ENCODE measurements around the gene BCAM.
"Not testable (repeated sequence)": the region's sequence is repeated elsewhere in the genome, so short reads cannot be mapped to it uniquely, and the experiment has no call there.

BCAM gene

DNA sequence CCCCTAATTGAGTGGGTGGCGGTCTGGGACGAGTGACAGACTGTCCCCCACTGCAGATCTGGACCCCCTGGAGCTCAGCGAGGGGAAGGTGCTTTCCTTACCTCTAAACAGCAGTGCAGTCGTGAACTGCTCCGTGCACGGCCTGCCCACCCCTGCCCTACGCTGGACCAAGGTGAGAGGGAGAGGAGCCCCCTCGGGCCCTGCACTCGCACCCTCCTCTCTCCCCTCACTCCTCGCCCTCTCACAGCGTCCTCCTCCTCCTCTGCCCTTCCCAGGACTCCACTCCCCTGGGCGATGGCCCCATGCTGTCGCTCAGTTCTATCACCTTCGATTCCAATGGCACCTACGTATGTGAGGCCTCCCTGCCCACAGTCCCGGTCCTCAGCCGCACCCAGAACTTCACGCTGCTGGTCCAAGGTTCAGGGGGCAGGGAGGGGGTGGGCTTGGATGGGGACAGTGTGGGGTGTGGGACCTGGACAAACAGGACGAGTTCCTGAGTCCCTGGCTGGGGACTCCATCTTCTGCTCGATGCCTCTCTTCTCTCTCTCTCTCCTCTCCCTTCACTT, 9.6 kb downstream of the BCAM start:
- no peak for DNase-seq

DNA sequence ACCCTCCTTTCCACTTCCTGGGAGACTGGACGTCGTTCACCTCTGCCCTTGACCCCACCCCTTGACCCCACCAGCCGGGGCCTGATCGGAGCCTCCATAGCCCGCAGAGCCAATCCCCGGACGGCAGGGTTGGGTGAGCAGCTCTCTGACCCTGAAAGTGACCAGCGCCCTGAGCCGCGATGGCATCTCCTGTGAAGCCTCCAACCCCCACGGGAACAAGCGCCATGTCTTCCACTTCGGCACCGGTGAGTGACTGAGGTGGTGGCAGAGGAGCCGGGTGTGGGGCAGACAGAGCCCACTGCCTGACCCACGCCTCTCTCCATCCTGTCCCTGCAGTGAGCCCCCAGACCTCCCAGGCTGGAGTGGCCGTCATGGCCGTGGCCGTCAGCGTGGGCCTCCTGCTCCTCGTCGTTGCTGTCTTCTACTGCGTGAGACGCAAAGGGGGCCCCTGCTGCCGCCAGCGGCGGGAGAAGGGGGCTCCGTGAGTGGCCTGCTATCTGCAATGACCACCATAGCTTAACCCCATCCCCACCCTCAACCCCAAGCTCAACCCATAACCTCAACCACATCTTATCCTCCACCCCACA, 10.4 kb downstream of the BCAM start:
- DNase-seq, result no peak

DNA sequence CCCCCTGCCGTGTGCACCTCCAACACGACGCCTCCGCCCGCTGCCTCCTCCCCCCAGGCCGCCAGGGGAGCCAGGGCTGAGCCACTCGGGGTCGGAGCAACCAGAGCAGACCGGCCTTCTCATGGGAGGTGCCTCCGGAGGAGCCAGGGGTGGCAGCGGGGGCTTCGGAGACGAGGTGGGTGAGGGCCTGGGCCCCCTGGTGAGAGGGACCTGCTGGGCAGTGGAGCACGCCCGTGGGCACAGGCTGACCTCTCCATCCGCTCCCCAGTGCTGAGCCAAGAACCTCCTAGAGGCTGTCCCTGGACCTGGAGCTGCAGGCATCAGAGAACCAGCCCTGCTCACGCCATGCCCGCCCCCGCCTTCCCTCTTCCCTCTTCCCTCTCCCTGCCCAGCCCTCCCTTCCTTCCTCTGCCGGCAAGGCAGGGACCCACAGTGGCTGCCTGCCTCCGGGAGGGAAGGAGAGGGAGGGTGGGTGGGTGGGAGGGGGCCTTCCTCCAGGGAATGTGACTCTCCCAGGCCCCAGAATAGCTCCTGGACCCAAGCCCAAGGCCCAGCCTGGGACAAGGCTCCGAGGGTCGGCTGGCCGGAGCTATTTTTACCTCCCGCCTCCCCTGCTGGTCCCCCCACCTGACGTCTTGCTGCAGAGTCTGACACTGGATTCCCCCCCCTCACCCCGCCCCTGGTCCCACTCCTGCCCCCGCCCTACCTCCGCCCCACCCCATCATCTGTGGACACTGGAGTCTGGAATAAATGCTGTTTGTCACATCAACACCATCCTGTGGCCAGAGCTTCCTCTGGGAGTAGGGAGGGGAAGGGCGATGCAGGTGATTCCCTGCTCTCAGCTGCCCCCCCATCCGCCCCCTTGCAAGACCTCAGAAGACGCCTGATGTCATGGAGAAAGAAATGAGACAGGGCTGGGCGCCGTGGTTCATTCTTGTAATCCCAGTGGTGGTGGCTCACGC, 12.0 kb downstream of the BCAM start:
- DNase-seq, result no peak

DNA sequence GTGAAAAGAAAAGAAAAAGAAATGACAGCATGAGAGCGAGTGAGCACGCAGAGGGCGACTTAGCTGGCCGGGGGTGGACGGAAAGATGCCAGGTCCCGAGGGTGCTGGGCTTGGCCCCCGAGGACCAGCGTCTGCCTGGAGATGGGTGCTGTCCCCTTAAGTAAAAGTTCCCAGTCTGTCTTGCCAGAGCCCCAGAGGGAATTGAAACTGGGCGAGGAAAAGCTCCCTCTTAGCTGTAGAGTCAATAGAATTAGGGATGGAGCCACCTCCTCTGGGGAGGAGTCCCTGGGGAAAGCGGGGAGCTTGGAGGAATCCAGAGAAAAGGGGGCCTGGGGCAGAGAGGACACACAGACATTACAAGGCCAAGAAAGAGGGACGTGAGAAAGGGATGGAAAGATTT, 13.3 kb downstream of the BCAM start:
- no peak for DNase-seq

DNA sequence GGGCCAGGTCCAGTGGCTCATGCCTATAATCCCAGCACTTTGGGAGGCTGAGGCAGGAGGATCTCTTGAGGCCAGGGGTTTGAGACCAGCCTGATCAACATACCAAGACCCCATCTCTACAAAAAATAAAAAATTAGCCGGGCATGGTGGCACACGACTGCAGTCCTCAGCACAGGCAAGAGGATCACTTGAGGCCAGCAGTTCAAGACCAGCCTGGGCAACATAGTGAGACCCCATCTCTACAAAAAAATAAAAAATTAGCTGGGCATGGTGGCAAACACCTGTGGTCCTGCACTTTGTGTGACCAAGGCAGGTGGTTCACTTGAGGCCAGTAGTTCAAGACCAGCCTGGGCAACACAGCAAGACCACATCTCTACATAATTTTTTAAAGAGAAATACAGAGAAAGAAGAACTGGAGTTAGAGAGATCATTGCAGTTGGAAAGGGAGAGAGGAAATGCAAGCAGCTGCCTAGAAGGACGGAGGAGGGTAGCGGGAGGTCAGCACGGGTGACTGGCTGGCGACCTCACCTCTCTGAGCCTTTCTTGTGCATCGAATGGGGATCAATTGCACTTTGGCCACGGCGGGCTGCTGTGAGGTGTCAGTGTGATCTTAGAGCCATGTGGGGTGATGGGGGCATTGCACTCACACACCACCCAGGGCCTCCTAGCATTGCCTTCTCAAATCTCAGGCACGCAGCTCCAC, 13.9 kb downstream of the BCAM start:
- no peak for DNase-seq

DNA sequence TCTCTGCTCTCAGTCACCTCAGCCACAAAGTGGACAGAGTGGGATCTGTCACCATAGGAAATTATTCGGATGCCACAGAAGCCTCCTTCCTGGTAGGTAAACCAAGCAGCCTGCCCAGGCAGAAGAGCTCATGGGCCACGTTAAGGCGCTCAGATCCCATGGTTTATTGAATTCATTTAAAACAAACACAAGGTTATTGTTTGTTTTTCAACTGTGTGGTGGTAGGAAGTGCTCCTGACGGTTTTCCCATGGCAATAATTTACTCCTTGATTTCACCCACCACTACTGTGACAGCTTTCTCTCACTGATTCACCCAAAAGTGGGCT, 14.4 kb downstream of the BCAM start:
- no peak for DNase-seq

DNA sequence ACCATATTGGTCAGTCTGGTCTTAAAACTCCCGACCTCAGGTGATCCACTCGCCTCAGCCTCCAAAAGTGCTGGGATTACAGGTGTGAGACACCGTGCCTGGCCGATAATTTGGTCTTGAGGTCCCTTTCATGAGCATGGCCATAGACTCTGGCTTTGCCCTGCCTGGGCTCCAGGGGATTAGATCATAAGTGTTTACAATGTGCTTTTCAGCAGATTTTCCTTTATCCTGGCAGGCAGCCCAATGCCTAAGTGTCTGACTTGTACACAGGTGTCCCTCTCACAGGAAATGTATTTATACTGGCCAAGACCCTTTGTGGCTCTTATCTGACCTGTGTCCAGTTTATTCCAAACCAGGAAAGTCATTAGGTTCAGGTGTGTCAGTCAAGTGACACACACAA, 15.9 kb downstream of the BCAM start:
- DNase-seq, result no peak

DNA sequence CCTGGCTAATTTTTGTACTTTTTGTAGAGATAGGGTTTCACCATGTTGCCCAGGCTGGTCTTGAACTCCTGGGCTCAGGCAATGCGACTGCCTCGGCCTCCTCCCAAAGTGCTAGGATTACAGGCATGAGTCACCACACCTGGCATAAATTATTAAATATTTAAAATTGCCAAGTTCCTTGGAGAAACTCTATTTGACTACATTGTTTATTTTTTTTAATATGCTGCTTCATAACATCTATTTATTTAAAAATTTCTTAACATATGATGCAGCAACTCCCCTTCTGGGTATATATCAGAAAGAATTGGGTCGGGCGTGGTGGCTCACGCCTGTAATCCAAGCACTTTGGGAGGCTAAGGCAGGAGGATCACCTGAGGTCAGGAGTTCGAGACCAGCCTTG, 24.0 kb downstream of the BCAM start:
- not testable (repeated sequence) for DNase-seq

DNA sequence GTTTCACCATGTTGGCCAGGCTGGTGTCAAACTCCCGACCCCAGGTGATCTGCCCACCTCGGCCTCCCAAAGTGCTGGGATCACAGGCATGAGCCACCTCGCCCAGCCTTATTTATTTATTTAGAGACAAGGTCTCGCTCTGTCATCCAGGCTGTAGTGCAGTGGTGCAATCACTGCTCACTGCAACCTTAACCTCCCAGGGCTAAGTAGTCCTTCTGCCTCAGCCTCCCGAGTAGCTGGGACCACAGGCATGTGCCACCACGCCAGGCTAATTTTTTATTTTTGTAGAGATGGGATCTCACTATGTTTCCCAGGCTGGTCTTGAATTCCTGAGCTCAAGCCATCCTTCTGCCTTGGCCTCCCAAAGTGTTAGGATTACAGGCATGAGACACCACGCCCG, 25.5 kb downstream of the BCAM start:
- DNase-seq, result not testable (repeated sequence)

DNA sequence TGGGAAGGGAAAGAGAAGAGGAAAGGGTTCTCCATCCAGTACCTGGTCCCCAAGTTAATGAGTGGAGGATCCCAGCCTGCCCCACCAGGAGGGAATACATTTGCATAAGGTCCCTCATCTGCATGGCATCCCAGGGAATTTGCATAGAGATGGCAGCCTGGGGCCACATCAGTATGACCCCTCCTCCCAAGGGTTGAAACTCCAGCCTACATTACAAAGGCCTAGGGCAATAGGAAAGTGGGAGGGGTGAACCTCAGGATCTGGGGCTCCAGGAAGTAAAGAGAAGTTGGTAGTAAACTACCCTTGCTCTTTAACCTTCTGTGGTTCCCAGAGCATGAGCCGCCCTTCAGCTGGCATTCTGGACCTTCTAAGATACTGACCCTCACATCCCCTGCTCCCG, 30.4 kb downstream of the BCAM start:
- no peak for DNase-seq

DNA sequence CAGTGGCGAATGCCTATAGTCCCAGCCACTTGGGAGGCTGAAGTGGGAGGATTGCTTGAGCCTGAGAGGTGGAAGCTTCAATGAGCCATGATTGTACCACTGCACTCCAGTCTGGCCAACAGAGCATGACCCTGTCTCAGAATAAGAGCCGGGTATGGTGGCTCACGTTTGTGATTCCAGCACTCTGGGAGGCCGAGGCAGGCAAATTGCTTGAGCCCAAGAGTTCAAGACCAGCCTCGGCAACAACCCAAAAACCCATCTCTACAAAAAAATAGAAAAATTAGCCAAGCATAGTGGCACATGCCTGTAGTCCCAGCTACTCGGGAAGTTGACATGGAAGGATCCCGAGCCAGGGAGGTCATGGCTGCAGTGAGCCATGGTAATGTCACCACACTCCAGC, 31.9 kb downstream of the BCAM start:
- no peak for DNase-seq

DNA sequence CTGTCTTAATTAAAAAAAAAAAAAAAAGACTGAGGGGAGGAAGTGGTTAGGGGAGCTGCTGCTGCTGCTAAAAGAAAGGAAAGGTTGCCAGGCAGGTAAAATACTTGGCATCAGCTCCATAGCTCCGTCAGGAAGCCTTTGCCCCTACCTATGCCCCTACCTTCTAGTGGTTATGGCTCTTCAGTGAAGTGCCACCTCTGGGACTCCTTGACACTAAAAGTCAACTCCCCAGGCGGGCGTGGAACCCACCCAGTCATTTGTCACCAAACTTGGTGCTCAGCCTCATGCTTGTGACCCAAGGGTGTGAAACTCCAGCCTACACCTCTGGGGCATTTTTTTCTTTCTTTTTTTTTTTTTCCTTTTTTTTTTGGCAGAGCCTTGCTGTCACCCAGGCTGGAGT, 32.3 kb downstream of the BCAM start:
- DNase-seq, result no peak

DNA sequence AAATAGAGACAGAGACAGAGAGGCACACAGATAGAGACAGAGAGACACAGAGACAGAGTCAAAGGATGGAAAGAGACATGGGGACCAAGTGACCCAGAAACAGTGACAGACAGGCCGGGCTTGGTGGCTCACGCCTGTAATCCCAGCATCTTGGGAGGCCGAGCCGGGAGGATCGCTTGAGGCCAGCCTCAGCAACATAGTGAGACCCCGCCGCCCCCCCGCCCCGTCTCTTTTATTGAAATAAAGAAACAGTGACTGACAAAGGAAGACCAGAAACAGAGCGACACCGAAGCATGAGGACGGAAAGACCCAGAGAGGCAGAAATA, 36.3 kb downstream of the BCAM start:
- no peak for DNase-seq

DNA sequence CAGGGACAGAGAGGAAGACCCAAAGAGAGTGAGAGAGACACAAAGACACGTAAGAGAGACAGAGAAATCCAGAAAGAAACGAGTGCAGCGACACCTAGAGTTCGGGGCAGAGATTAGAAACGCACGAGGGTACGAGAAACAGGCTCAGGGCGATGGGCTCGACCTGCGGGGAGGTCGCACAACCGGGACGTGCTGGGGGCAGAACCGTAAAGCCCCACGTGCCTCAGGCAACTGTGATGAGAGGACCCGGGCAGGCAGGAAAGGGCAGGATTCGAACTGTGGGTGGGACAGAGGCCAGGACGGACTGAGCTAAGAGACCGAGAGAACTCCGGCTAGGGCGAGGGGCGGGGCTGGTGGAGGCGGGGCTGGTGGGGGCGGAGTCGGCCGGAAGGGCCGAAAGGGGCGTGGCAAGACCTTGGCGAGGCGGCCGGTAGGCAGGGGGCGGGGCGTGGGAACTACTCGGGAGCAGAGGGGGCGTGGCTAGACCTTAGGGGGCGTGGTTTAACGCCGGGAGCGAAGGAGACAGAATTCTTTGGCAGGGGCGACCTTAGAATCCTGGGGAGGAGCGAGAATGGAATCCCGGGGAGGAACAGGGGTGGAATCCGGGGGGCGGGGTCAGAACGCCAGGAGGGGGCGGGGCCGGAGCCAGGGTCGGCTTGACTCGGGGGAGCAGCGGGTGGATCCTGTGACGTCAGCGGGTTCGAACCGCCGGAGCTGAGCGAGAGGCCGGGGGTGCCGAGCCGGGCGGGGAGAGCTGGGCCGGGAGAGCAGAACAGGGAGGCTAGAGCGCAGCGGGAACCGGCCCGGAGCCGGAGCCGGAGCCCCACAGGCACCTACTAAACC, 36.9 kb downstream of the BCAM start, which contains the start of gene NECTIN2:
Gene NECTIN2, plus strand, starts transcription at position 686 of the 843 bp plus-strand sequence. CDS start 229 bp downstream, outside the sequence.
- DNase-seq, result peak; percentile 92

DNA sequence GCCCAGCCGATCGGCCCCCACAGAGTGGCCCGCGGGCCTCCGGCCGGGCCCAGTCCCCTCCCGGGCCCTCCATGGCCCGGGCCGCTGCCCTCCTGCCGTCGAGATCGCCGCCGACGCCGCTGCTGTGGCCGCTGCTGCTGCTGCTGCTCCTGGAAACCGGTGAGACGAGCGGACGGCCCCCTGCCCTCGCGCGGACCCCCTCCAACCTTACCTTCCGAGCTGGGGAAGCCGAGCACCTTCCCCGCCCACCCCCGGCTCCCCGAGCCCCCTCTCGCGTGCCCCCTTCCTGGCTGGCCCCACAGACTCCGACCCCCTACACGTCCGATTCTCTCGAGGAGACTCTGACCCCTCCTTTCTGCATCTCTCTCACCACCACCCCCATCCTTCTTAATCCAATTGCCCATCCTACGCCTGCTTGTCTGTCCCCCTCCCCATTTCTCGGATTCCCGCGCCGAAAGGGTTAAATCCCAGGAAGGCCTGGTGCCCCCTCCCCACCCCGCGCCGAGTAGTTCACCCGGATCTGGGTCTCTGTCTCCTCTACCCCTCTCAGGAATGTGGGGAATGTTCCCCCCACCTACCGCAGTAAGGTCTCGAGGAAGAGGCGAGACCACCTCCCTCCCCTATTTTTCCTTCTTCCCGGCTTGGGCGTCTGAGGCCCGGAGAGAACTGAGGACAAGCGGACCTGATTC, 37.7 kb downstream of the BCAM start:
- no peak for DNase-seq

DNA sequence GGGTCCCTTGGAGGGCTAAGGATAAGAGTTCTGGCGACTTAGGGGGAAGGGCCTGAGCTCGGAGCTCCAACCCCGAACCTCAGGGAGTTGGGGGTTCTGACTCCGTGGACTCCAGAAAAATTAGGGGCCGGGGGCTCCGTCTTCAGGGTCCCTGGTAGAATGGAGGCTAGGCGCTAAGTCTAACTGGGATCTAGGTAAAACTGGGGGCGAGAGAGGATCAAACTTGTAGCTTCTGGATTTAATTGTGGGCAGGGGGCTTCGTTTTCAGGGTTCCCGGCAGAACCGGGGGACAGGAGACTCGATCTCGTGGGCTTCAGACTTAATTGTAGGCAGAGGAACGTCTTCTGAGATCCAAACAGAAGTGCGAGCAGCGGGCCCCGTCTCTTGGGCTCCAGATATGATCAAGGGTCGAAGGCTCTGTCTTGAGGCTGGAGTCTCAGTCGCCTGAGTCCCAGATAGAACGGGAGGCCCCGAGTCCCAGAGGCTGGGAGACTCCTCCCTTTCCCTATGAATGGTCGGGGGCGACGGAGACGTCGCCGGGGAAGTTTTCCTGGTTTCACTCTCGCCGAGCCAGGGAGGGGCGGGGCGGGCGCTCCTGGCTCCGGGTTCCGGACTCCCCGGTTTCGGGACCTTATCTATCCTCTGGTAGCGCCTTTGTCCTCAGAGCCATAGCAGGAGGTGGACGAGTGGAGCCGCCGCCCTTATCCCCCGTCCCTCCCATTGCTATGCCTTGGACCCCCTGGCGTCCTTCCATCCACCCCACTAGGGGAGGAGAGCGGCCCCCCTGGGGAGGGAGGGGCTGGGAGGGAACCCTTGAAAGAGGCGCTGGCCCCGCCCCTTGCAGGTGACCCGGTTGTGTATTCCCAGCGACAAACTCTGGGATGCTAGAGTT, 38.5 kb downstream of the BCAM start:
- DNase-seq, result peak; percentile 76

DNA sequence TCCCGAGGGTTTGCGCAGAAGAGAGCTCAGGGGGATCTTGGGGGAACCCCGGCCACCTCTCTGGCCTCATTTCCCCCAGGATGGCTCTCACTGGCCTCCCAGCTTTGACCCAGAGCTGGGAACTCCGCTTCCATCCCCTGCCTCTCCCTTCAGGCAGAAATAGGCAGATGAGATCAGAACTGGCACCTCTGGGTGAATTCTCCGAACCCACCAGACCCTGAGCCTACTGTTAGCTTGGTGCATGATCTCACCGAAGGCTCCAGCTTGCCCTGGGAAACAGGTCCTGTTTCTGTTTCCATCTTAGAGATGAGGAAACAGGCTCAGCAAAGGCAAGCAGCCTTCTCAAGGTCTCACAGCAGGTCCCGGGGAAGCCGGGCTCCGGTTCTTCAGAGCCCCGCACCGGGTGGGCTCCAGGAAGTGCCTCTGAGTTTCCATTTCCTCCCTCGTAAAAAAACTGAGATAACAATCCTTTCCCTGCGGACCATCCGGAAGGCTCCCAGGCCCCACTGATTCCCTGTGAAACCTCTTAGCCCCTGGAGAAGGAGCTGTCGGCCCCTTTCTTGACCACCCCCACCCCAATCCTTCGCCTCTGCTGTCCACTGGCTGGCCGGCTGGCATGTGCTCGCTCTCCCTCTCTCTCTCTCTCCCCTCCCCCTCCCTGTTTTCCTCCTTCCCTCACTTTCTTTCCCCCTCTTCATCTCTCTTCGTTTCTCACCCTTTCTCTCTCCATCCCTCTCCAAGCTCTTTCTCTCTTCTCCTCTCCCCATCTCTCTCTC, 39.3 kb downstream of the BCAM start:
- DNase-seq, result peak; percentile 36

DNA sequence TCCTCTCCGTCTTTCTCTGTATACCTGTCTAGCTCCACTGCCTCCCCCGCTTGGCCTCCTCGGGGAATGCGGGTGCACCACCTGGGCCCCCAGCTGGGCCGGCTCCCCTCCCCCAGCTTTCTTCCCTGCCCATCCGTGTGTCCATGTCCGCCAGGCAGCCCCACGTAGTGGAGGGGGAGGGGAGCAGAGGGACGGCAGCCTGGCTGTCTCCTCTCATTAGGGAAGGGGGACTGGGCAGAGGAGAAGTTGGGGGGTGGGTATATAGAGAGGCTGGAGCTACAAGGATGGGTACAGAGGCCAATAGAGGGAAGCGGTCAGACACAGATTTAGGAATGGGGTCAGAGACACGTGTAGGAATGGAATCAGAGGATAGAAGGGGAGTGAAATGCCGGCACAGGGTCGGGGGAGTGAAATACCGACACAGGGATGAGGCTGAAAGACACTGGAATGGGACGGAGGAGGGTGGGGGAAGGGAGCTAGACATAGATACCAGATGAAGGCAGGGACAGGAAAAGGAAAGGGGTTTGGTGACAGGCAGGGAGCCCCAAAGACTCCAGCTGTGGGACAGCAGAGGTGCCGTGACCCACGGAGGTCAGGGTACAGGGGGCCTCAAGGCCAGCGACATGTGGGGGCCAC, 40.0 kb downstream of the BCAM start:
- DNase-seq, result no peak

DNA sequence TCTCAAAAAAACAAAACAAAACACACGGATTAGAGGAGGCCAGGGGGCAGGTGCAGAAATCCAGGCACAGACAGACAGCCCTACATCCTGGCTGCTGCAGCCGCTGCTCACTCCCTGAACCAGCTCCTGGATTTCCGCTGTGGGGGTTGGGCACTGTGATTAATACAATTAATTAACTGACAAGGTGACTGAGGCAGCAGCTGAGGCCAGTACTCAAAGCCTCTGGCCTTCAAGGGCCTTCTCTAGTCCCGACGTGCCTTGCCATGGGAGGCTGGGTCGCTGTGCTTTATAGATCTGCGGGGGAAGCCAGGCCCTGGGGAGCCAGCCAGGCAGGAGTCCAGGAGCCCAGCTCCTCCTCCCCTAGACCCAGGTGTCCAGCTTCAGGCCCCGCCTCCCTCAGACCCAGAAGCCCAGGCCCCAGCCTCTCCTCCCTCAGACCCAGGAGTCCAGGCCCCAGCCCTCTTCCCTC, 41.8 kb downstream of the BCAM start:
- no peak for DNase-seq

DNA sequence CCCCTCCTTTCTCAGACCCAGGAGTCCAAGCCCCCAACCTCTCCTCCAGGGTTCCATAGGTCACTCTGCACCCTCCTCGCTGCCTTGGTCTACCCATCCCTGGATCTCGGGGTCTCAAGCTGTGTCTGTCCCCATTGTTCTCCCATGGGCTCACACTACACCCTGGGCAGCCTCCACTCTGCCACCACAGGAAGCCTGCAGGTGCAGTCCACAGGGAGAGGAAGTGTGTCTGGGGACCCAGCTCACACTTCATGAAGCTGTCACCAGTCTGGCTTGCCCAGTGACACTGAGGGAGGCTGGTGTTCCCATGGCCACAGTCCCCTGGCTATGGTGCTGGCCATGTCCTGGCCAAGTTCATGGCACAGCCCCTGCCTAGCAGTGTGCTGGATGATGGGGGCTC, 42.5 kb downstream of the BCAM start:
- no peak for DNase-seq
